Cardiac fibroblast (primary cell): ENCODE data around the gene CASZ1.

Experiments used
- DNase-seq, 2 donors: peaks; one replicate each; pipeline versions ENCODE4 v3.0.0 to v3.0.0-alpha.2; 2010; ENCODE audit warnings: low read depth in 2 of 2
- H3K4me3 ChIP-seq, 2 donors: replicated peaks in 1 of 2; 1 replicate in 1 of 2; 2 replicates in 1 of 2; pipeline ENCODE4 v1.5.1; 2011; ENCODE audit warnings: low read depth in 2 of 2, low read length in 2 of 2, mild to moderate bottlenecking in 2 of 2, moderate library complexity in 1 of 2
- TF ChIP-seq, protein P1 (sequence below): IDR thresholded peaks from one replicate; pipeline ENCODE4 v1.5.1; 2011; ENCODE audit warnings: low read depth, mild to moderate bottlenecking, low read length, inconsistent platforms

Gene CASZ1

DNA sequence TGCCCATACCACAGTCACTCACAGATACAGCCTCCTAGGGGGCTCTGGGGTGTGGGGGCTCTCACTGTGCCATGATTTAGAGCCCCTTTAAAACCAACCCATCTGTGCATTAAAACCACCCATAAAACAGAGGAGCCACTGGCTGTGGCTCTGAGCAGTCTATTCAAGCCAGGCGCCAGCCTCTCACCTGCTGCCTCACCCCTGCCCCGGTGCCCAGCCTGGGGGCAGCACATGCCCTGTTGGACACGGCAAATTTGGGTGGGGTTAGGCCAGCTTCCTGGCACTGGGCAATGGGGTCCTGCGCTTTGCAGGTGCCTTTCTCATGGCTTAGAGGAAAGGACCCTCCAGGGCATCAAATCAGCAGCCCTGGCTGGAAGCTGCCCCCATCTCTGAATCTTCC lies 73.1 kb downstream of the CASZ1 start:
- H3K4me3 ChIP-seq, result no peak overlapping the region
- TF ChIP-seq, protein P1, sequence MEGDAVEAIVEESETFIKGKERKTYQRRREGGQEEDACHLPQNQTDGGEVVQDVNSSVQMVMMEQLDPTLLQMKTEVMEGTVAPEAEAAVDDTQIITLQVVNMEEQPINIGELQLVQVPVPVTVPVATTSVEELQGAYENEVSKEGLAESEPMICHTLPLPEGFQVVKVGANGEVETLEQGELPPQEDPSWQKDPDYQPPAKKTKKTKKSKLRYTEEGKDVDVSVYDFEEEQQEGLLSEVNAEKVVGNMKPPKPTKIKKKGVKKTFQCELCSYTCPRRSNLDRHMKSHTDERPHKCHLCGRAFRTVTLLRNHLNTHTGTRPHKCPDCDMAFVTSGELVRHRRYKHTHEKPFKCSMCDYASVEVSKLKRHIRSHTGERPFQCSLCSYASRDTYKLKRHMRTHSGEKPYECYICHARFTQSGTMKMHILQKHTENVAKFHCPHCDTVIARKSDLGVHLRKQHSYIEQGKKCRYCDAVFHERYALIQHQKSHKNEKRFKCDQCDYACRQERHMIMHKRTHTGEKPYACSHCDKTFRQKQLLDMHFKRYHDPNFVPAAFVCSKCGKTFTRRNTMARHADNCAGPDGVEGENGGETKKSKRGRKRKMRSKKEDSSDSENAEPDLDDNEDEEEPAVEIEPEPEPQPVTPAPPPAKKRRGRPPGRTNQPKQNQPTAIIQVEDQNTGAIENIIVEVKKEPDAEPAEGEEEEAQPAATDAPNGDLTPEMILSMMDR, result no peak
- no peak for DNase-seq

DNA sequence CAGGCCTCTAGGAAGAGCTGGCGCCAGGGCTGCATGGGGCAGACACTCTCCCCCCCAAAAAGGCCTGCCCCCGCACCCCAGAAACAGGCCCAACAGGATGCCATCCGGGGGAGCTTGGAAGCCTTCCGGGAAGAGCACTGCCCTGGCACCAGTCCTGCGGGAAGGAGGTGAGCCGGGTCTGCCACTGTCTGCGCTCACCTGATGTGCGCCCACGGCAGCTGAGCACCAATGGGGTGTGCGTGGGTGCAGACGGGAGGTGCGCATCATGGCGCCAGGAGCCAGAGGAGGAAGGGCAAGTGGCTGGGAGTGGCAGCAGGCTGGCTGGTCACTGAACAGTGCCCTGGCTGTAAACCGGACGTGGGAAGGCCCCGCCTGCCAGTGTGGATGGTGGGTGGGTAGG lies 73.6 kb downstream of the CASZ1 start:
- TF ChIP-seq, protein P1, result no peak
- H3K4me3 ChIP-seq, result no peak overlapping the region
- DNase-seq, result no peak

DNA sequence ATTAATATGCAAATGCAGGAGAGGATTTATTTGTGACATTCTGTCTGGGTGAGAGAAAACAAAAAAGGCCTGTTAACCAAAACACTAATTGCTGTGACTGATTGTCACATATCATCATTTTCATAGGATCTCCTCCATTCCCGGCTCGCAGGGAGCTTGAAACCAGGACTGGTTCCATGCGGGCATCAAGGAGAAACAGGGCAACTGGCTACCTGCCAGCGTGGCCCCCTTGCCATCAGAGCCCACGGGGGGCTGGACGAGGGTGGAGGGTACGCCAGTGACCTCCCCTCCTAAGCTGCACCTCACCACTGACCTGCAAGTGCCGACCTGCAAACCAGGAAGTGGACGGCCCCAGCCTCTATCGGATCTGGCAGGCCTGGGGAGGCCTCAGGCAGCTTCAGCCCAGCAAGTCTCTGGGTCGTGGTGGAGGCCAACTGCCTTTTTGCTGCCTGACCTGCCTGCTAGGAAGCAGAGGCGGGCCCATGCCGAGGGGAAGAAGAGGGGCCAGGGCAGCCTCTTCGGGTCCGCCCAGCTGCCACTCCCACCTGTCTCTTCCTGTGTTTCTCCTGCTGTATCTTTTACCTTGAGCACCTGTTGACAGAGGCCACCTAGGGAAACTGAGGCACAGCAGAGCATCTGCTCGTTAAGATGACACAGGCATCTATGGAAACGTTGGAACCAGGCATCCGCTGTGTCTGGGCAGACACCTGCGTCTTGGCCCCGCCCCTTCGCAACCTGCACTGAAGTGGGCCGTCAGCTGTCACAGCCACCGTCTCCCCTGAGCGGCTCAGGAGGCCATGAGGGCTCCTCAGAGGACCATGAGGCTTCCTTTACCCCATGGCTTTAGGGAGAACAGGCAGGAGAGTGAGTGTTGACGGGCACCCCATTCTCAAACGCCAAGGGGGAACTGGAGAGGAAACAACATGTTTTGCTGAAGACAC lies 74.8 kb downstream of the CASZ1 start:
- DNase-seq, result no peak
- TF ChIP-seq, protein P1, result no peak

DNA sequence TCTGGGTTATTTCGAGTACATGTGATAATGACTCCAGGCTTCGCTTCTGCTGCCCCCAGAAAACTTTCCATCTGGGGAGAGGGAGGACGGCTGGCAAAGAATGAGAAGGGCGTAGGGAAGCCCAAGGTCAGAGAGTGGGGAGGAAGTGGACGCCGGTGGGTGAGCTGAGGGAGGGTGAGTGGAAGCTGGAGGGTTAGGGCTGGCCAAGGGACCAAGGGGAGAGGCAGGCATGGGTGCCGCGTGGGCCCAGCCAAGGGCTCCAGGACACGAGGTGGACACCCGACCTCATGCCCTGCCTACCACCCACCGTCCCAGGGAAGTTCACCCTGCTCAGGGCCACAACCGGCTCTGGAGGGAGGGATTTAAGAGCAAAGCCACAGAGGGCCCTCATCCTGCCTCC lies 75.8 kb downstream of the CASZ1 start:
- no peak for DNase-seq
- TF ChIP-seq, protein P1, result no peak
- H3K4me3 ChIP-seq, result no peak overlapping the region

More for the DNA sequence above, 74.8 kb downstream of the CASZ1 start:
- no peak overlapping the region for H3K4me3 ChIP-seq

DNA sequence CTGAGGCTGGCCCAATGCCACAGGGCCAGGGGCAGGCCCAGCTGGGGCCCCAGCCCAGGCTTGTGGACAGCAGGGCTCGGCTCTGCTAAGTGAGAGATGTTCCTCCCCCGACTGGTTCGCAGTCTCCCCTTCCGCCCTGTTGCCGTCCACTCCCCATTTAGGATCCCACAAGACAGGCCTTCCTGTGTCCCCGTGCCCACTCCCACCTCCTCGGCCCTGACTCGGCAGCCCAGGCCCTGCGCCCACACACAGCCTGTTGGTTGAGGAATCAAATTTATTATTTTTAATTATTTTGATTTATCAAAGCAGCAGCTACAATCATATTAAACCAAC lies 78.4 kb downstream of the CASZ1 start:
- TF ChIP-seq, protein P1, result no peak
- DNase-seq, result no peak
- H3K4me3 ChIP-seq, result no peak overlapping the region

DNA sequence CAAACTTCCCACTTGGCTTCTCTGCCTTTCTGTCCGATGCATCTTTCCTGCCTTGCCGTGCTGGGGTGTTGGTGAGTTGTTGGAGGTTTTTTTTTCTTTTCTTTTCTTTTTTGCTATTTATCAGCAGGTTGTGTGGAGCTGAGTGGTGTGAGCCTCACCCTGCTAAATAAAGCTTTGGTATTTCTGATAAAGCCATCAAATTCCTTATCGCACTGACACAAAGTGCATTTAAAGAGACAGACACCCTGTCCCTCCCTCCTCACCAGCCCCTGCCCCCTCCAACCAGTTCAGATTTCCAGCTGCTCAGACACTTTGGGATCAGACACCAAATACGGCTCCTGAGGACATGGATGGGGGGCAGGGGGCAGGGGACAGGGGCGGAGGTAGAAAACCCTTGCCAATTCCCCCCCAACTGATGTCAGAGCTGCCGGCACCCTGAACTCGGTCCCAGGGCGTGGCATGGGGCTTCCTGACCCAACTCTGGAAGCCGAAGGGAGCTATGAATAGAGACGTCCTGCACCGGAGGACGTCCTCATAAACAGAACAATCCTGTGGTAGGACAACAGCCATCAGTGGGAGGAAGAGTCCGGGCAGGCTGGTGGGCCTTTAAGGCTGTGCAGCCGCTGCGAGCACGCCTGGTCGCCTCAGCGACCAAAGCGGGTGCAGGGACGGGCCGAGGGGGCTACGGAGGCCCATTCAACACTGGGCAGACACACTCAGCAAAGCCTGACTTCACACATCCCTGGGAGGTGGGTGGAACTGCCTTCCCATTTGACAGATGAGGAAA lies 79.0 kb downstream of the CASZ1 start:
- DNase-seq, result no peak
- no peak overlapping the region for H3K4me3 ChIP-seq
- TF ChIP-seq, protein P1, result no peak
